Activated CD4-positive, alpha-beta T cell treated with anti-CD3 and anti-CD28 coated beads, Interleukin-2, amount 10 ng/mL, durations not matched to agents 7 days and 5 days (primary cell): ENCODE data around the gene MTX2. TPM values are rescaled to one million over a fixed set of nuclear protein-coding genes. Genes with fewer than 3 reads are reported as not detected.
"Not testable (repeated sequence)": the region's sequence is repeated elsewhere in the genome, so short reads cannot be mapped to it uniquely, and the experiment has no call there.

Source experiments
- CTCF ChIA-PET: fragments of 350-600 bp; sonication (Branson Sonifier 250); formaldehyde crosslinking; loops from one replicate; lab custom pipeline; 2021; ENCODE audit warnings: antibody characterized with exemption; lab: Charles Lee
- POLR2A ChIA-PET: fragments of 350-600 bp; sonication (Branson Sonifier 250); formaldehyde crosslinking; loops from one replicate; lab custom pipeline; 2021; ENCODE audit warnings: antibody characterized with exemption; lab: Charles Lee
- DNase-seq: peaks from one replicate; pipeline ENCODE4 v3.0.0-alpha.2; 2020
- H3K27ac Mint-ChIP-seq: one replicate; pipeline ENCODE4 v1.8.0; 2021; ENCODE audit warnings: mild to moderate bottlenecking, moderate library complexity, mixed read lengths
- H3K27me3 Mint-ChIP-seq: one replicate; pipeline ENCODE4 v1.8.0; 2021; ENCODE audit warnings: mixed read lengths
- H3K36me3 Mint-ChIP-seq: one replicate; pipeline ENCODE4 v1.8.0; 2021; ENCODE audit warnings: low read depth, mixed read lengths
- H3K4me1 Mint-ChIP-seq: one replicate; pipeline ENCODE4 v1.8.0; 2021; ENCODE audit warnings: mixed read lengths
- H3K4me3 Mint-ChIP-seq: one replicate; pipeline ENCODE4 v1.8.0; 2021; ENCODE audit warnings: mild to moderate bottlenecking, moderate library complexity, mixed read lengths
- H3K9me3 Mint-ChIP-seq: one replicate; pipeline ENCODE4 v1.8.0; 2021; ENCODE audit warnings: mixed read lengths
- total RNA-seq, 2 experiments: library from RNA; stranded (reverse); gene quantifications; one replicate each; pipeline ENCODE4 v1.2.3, GENCODE V29; 2021

The MTX2 gene
- total RNA-seq, 2 experiments from 2014 or later, result 11.2 to 13.2 TPM

GRCh38 chr2:176297067-176297466, 27.8 kb downstream of the MTX2 start:
- ChIA-PET POLR2A (no interaction called here), CTCF (interaction anchor here (1.3 kb wide), 1 partner anchor 29 kb away, joined by 3 read pairs; no protein-coding TSS in a partner anchor)
- Mint-ChIP-seq H3K4me3 (no peak overlapping the region), H3K27ac (no peak overlapping the region), H3K4me1 (peaks cover 14% of the 10 kb centered on the region), H3K36me3 (peaks cover 6% of the 10 kb centered on the region), H3K9me3 (no peaks in the 10 kb centered on the region), H3K27me3 (no peaks in the 10 kb centered on the region)
- no peak for DNase-seq

DNA sequence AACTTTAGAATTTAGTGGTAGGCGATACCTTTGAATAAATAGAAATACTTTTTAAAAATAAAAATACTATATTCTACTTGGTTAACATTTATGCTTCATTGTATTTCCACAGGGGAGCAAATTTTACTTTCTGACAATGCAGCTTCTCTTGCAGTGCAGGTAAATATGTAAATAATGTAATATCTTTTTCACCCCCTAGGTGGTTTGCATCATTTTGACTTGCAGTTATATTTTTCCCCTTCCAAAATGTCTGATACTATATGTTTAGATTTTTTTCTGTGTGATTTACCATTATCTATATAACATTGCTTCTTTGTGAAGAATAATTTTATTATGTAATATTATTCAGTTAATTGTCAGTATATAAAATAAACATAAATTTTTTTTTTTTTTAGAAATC, 28.5 kb downstream of the MTX2 start:
- no peak overlapping the region for H3K27ac Mint-ChIP-seq
- ChIA-PET POLR2A (interaction anchor here (0.6 kb wide), 1 partner anchor 41 kb away, joined by 3 read pairs; no protein-coding TSS in a partner anchor), CTCF (interaction anchor here (1.3 kb wide), 1 partner anchor 157 kb away, joined by 3 read pairs; no protein-coding TSS in a partner anchor)
- H3K4me1 Mint-ChIP-seq, result peaks cover 8% of the 10 kb centered on the region
- H3K9me3 Mint-ChIP-seq, result no peaks in the 10 kb centered on the region
- no peak for DNase-seq
- H3K4me3 Mint-ChIP-seq, result no peak overlapping the region
- H3K27me3 Mint-ChIP-seq, result no peaks in the 10 kb centered on the region
- H3K36me3 Mint-ChIP-seq, result peaks cover 6% of the 10 kb centered on the region

DNA sequence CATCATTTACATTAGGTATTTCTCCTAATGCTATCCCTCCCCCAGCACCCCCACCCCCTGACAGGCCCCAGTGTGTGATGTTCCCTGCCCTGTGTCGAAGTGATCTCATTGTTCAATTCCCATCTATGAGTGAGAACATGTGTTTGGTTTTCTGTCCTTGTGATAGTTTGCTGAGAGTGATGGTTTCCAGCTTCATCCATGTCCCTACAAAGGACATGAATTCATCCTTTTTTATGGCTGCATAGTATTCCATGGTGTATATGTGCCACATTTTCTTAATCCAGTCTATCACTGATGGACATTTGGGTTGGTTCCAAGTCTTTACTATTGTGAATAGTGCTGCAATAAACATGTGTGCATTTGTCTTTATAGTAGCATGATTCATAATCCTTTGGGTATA, 36.8 kb downstream of the MTX2 start:
- CTCF ChIA-PET, DNase-seq, H3K4me3 Mint-ChIP-seq, H3K27ac Mint-ChIP-seq, H3K27me3 Mint-ChIP-seq, POLR2A ChIA-PET, H3K4me1 Mint-ChIP-seq, H3K9me3 Mint-ChIP-seq: not testable (repeated sequence)
- peaks cover 40% of the 10 kb centered on the region for H3K36me3 Mint-ChIP-seq

GRCh38 chr2:176317199-176317598, 48.0 kb downstream of the MTX2 start:
- peaks cover 7% of the 10 kb centered on the region for H3K4me1 Mint-ChIP-seq
- CTCF ChIA-PET, result no interaction called here
- H3K27ac Mint-ChIP-seq, result no peak overlapping the region
- no peaks in the 10 kb centered on the region for H3K9me3 Mint-ChIP-seq
- H3K27me3 Mint-ChIP-seq, result no peaks in the 10 kb centered on the region
- peaks cover 2% of the 10 kb centered on the region for H3K36me3 Mint-ChIP-seq
- POLR2A ChIA-PET, result no interaction called here
- DNase-seq, result no peak
- no peak overlapping the region for H3K4me3 Mint-ChIP-seq

GRCh38 chr2:176317623-176318065, 48.4 kb downstream of the MTX2 start:
- no peak overlapping the region for H3K4me3 Mint-ChIP-seq
- H3K9me3 Mint-ChIP-seq, result no peaks in the 10 kb centered on the region
- ChIA-PET CTCF (no interaction called here), POLR2A (no interaction called here)
- peaks cover 7% of the 10 kb centered on the region for H3K4me1 Mint-ChIP-seq
- H3K36me3 Mint-ChIP-seq, result peaks cover 2% of the 10 kb centered on the region
- H3K27me3 Mint-ChIP-seq, result no peaks in the 10 kb centered on the region
- no peak for DNase-seq
- no peak overlapping the region for H3K27ac Mint-ChIP-seq

GRCh38 chr2:176321916-176322315, 52.7 kb downstream of the MTX2 start:
- CTCF ChIA-PET, result interaction anchor here (0.9 kb wide), 1 partner anchor 532 kb away, joined by 5 read pairs; no protein-coding TSS in a partner anchor
- Mint-ChIP-seq H3K27me3 (no peaks in the 10 kb centered on the region), H3K4me3 (no peak overlapping the region), H3K36me3 (no peaks in the 10 kb centered on the region), H3K27ac (no peak overlapping the region), H3K9me3 (no peaks in the 10 kb centered on the region), H3K4me1 (peaks cover 7% of the 10 kb centered on the region)
- no peak for DNase-seq
- POLR2A ChIA-PET, result no interaction called here

GRCh38 chr2:176324862-176325261, 55.6 kb downstream of the MTX2 start:
- no peak overlapping the region for H3K27ac Mint-ChIP-seq
- H3K4me3 Mint-ChIP-seq, result no peak overlapping the region
- DNase-seq, result no peak
- H3K36me3 Mint-ChIP-seq, result peaks cover 2% of the 10 kb centered on the region
- no peaks in the 10 kb centered on the region for H3K4me1 Mint-ChIP-seq
- ChIA-PET POLR2A (no interaction called here), CTCF (no interaction called here)
- no peaks in the 10 kb centered on the region for H3K9me3 Mint-ChIP-seq
- no peaks in the 10 kb centered on the region for H3K27me3 Mint-ChIP-seq

DNA sequence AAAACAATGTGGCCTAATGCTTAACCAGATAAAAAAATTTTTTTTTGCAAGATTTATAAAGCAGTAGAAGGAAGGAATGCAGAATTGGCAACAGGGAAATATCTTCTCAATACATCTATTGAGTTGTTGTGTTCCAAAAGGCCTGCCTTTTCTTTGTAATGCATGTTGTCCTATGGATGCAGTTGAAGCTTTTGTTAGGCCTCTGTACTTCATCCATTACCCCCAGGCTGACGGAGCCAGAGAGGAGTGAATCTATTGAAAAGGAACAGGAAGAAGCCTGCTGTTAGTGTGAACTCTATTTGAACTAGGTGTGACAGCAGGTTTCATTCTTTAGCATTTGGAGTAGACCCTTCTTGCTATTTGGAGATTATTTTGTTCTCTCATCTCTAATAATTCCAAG, 56.5 kb downstream of the MTX2 start:
- H3K4me1 Mint-ChIP-seq, result no peaks in the 10 kb centered on the region
- no peak for DNase-seq
- CTCF ChIA-PET, result no interaction called here

GRCh38 chr2:176328149-176328548, 58.9 kb downstream of the MTX2 start:
- Mint-ChIP-seq H3K27ac (no peak overlapping the region), H3K9me3 (no peaks in the 10 kb centered on the region), H3K36me3 (peaks cover 2% of the 10 kb centered on the region), H3K4me1 (no peaks in the 10 kb centered on the region), H3K27me3 (no peaks in the 10 kb centered on the region), H3K4me3 (no peak overlapping the region)
- ChIA-PET CTCF (interaction anchor here (1.2 kb wide), 1 partner anchor 71 kb away, joined by 3 read pairs; no protein-coding TSS in a partner anchor), POLR2A (no interaction called here)
- DNase-seq, result no peak

More for the DNA sequence above, 56.5 kb downstream of the MTX2 start:
- H3K9me3 Mint-ChIP-seq, result no peaks in the 10 kb centered on the region
- no peaks in the 10 kb centered on the region for H3K27me3 Mint-ChIP-seq
- H3K36me3 Mint-ChIP-seq, result peaks cover 2% of the 10 kb centered on the region
- POLR2A ChIA-PET, result no interaction called here
- H3K27ac Mint-ChIP-seq, result no peak overlapping the region
- no peak overlapping the region for H3K4me3 Mint-ChIP-seq

- Mint-ChIP-seq H3K4me1 (no peaks in the 10 kb centered on the region), H3K27me3 (no peaks in the 10 kb centered on the region), H3K36me3 (peaks cover 2% of the 10 kb centered on the region), H3K9me3 (no peaks in the 10 kb centered on the region), H3K4me3 (no peak overlapping the region), H3K27ac (no peak overlapping the region)
- ChIA-PET POLR2A (no interaction called here), CTCF (no interaction called here)
- no peak for DNase-seq
Observed at GRCh38 chr2:176330612-176331011, 61.4 kb downstream of the MTX2 start.

DNA sequence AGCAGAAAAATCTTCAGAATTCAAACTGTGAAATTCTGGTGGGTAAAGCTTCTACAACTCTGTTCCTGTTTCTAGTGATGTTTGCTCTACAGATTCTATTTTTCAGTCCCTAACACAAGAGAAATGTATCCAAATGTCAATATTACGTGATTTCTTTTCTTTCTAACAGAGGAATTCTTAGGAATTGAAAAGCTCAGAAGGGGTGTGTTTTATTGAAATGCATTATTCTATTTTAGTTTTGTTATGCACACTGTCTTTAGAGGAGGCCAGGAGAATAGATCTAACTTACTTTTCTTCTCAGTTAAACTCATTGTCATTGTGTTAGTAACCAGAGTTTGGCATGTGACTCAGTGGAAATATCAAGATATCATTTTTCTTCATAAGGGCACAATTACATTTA, 62.4 kb downstream of the MTX2 start:
- peaks cover 2% of the 10 kb centered on the region for H3K36me3 Mint-ChIP-seq
- no peaks in the 10 kb centered on the region for H3K4me1 Mint-ChIP-seq
- DNase-seq, result no peak
- no peak overlapping the region for H3K27ac Mint-ChIP-seq
- CTCF ChIA-PET, result no interaction called here
- H3K4me3 Mint-ChIP-seq, result no peak overlapping the region
- POLR2A ChIA-PET, result no interaction called here
- no peaks in the 10 kb centered on the region for H3K9me3 Mint-ChIP-seq
- no peaks in the 10 kb centered on the region for H3K27me3 Mint-ChIP-seq

DNA sequence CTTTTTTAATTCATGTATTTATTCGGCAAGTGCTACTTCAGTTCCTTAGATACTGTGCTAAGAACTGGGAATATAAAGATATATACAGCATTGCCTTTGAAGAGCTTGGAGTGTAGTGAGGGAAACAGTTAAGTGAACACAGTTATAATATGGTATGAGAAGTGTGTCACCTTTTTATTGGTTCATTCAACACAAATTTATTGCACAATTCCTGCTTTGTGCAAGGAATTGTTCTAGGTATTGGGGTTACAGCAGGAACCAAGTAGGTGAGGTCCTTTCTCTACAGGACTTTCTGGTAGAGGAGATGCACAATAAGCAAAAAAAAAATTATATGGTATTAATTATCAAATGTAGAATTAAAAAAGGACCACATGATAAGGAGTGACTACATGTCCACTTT, 65.5 kb downstream of the MTX2 start:
- no peak overlapping the region for H3K27ac Mint-ChIP-seq
- peaks cover 10% of the 10 kb centered on the region for H3K36me3 Mint-ChIP-seq
- no peak overlapping the region for H3K4me3 Mint-ChIP-seq
- H3K9me3 Mint-ChIP-seq, result no peaks in the 10 kb centered on the region
- H3K27me3 Mint-ChIP-seq, result no peaks in the 10 kb centered on the region
- CTCF ChIA-PET, result no interaction called here
- DNase-seq, result no peak
- H3K4me1 Mint-ChIP-seq, result no peaks in the 10 kb centered on the region
- POLR2A ChIA-PET, result no interaction called here

- no peaks in the 10 kb centered on the region for H3K4me1 Mint-ChIP-seq
Observed at GRCh38 chr2:176338395-176338794, 69.2 kb downstream of the MTX2 start.

DNA sequence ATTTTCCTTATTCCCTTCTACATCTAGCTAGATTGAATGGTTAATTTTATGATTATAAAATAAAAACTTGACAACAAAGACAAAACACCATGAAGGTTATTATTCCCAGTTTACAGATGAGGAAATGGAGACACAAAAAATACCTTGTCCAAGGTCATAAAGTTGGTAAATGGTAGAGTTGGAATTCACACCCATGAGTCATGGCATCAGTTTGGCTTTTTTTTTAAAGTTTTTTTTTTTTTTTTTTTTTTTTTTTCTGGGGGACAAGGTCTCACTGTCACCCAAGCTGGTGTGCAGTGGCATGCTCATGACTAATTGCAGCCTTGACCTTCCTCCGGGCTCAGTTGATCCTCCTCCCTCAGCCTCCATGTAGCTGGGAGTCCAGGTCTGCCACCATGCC, 70.0 kb downstream of the MTX2 start:
- Mint-ChIP-seq H3K27ac (no peak overlapping the region), H3K27me3 (peaks cover 1% of the 10 kb centered on the region), H3K4me3 (no peak overlapping the region), H3K4me1 (no peaks in the 10 kb centered on the region), H3K36me3 (peaks cover 10% of the 10 kb centered on the region), H3K9me3 (no peaks in the 10 kb centered on the region)
- no peak for DNase-seq
- ChIA-PET POLR2A (interaction anchor here (0.6 kb wide), 1 partner anchor 41 kb away, joined by 3 read pairs; no protein-coding TSS in a partner anchor), CTCF (no interaction called here)

More at GRCh38 chr2:176338395-176338794, 69.2 kb downstream of the MTX2 start:
- DNase-seq, result no peak
- ChIA-PET POLR2A (interaction anchor here (0.6 kb wide), 1 partner anchor 40 kb away, joined by 3 read pairs; no protein-coding TSS in a partner anchor), CTCF (interaction anchor here (0.6 kb wide), 1 partner anchor 45 kb away, joined by 3 read pairs; no protein-coding TSS in a partner anchor)
- H3K9me3 Mint-ChIP-seq, result no peaks in the 10 kb centered on the region
- H3K4me3 Mint-ChIP-seq, result no peak overlapping the region
- H3K27me3 Mint-ChIP-seq, result peaks cover 1% of the 10 kb centered on the region
- H3K36me3 Mint-ChIP-seq, result peaks cover 10% of the 10 kb centered on the region
- H3K27ac Mint-ChIP-seq, result no peak overlapping the region
